D721Med (cell line): ENCODE data around the gene CYP11A1.

ENCODE experiments used
- DNase-seq: peaks from one replicate; pipeline ENCODE4 v3.0.0; 2011; ENCODE audit warnings: low spot score; ENCODE audit not compliant: insufficient read length
- FAIRE-seq: peaks from 2 replicates; lab custom pipeline; 2011; peaks lifted over from hg19 to GRCh38; lab: Jason Lieb, UNC
- CTCF ChIP-seq: IDR thresholded peaks from 2 replicates; pipeline ENCODE4 v1.5.1; 2012; ENCODE audit warnings: mild to moderate bottlenecking, control low read depth; ENCODE audit not compliant: insufficient read depth; ENCODE audit errors: missing control alignments

The CYP11A1 gene

DNA sequence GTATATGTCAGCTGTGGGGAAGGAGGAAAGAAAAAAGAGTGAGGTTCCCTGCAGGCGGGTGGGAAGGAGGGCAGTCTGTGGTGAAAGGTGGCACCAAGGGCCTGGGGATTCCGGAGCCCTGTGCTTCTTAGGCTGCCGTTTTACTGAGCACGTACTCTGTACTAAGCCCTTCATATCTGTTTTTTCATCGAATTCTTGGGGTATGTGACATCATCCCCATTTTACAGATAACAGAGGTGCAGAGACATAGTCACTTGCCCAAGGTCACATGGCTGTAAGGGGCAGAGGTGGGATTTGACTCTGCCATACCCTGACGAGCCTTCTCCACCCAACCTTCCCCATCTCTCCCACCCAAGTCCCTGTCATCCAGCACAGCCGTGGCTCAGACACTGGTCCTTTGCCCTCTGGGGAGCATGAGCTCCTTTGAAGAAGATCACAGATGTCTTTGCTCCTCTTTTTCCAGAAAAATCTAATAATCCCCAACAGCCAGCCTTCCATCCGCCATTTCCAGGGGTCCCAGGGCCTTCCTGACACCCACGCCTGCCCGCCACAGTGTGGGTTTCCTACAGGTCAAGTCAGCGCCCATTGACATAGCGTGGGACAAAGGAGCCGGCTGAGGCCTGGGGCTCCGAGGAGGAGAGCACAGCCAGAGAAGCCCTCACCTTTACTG lies 24.2 kb downstream of the CYP11A1 start:
- DNase-seq (no peak), FAIRE-seq (no peak)
- TF ChIP-seq CTCF = no peak

GRCh38 chr15:74340150-74340549 lies 27.3 kb downstream of the CYP11A1 start:
- TF ChIP-seq CTCF = no peak
- DNase-seq (no peak), FAIRE-seq (no peak)

DNA sequence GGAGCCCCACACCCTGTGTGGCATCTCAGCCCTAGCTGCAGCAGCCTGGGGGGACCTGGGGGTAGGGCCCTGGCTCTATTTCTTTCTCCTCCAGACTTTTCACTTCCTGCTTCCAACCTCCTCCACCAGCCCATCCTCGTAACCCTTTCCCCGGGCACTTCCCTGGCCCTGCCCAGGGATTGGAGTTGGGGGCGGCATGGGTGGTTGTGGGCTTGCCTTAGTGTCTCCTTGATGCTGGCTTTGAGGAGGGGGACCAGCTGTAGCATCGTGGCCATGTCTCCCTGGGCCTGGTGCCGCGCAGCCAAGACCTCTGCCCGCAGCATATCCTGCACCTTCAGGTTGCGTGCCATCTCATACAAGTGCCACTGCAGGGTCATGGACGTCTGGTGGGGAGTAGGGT lies 28.1 kb downstream of the CYP11A1 start:
- DNase-seq (no peak), FAIRE-seq (no peak)

GRCh38 chr15:74338676-74339075 lies 28.8 kb downstream of the CYP11A1 start:
- FAIRE-seq (no peak), DNase-seq (no peak)
- no peak for TF ChIP-seq CTCF

More for the DNA sequence above, 28.1 kb downstream of the CYP11A1 start:
- no peak for TF ChIP-seq CTCF

- FAIRE-seq = no peak
- no peak for TF ChIP-seq CTCF
- no peak for DNase-seq
Observed at GRCh38 chr15:74337607-74338211, 29.7 kb downstream of the CYP11A1 start.

DNA sequence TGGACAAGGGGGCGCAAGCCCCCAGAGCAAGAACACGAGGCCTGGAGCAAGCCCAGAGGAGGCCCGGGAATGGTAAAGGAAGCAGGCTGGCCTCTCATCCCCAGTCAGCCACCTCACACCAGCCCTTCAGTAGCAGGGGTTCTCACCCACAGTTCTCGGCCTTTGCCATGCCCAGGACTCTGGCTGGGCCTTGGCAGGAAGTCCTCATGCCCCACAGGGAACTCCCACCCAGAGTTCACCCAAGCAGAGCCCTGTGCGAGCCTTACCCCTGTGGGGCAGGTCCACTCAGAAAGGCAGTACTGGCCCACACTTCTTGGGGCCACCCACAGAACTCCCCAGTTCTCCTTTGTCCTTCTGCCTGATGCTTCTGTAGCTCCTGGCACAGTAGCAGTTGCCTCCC lies 30.3 kb downstream of the CYP11A1 start:
- no peak for TF ChIP-seq CTCF
- no peak for DNase-seq
- FAIRE-seq = no peak

- FAIRE-seq (no peak), DNase-seq (no peak)
- TF ChIP-seq CTCF = no peak
Observed at GRCh38 chr15:74336061-74337005, 31.1 kb downstream of the CYP11A1 start.
